SU-DHL-6 (cell line): ENCODE measurements around the gene LHPP.

ENCODE experiments used
- EZH2phosphoT487 ChIP-seq: fragments of 200-600 bp; sonication (generic), shearing (Covaris generic); conservative IDR thresholded peaks from 2 replicates; pipeline ENCODE4 v1.6.1; 2018; ENCODE audit warnings: mild to moderate bottlenecking, antibody characterized with exemption, low read length, moderate library complexity, mixed read lengths
- TF ChIP-seq, protein P1 (sequence below): fragments of 200-600 bp; sonication (generic); IDR thresholded peaks from one replicate; pipeline ENCODE4 v1.5.1; 2017; ENCODE audit warnings: antibody characterized with exemption, mild to moderate bottlenecking, low read length, moderate library complexity; ENCODE audit not compliant: insufficient read depth, poor library complexity, severe bottlenecking

DNA sequence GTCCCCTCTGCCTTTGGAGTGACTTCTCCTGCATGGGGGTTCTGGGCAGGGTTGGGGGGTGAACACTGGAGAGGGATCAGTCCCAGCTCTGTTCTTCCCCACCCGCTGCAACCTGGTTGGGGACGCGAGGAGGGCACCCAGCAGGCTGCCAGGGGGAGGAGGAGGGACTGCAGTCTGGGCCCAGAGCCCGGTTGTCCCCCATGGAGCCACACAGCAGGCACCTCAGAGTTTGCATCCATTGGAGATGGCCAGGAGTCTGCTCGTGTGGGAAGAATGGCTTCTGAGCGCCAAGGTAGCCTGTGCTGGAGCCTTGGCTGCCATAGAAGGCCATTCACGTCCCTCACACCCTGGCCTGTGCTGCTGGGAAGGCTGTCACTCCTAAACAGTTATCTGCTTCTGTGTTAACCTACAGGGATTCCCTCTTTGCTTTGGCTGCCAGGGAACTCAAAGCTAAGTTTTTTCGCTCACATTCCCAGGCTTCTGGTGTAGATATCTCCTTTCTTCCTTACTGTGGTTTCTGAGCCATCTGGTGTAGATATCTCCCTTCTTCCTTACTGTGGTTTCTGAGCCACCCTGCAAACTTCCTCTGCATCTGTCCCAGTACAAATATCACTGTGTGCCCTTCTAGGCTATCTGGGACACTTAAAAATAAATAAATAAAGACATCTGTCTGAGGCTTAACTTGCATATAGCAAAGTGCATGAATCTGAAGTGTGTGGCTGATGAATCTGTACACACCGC lies 133.7 kb downstream of the LHPP start:
- TF ChIP-seq, protein P1, sequence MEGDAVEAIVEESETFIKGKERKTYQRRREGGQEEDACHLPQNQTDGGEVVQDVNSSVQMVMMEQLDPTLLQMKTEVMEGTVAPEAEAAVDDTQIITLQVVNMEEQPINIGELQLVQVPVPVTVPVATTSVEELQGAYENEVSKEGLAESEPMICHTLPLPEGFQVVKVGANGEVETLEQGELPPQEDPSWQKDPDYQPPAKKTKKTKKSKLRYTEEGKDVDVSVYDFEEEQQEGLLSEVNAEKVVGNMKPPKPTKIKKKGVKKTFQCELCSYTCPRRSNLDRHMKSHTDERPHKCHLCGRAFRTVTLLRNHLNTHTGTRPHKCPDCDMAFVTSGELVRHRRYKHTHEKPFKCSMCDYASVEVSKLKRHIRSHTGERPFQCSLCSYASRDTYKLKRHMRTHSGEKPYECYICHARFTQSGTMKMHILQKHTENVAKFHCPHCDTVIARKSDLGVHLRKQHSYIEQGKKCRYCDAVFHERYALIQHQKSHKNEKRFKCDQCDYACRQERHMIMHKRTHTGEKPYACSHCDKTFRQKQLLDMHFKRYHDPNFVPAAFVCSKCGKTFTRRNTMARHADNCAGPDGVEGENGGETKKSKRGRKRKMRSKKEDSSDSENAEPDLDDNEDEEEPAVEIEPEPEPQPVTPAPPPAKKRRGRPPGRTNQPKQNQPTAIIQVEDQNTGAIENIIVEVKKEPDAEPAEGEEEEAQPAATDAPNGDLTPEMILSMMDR, result no peak
- no peak for TF ChIP-seq EZH2phosphoT487
